Measurements from ENCODE around the gene ATP10A. TPM values are rescaled to one million over a fixed set of nuclear protein-coding genes. Genes with fewer than 3 reads are reported as not detected.

The ATP10A gene
- total and polyA plus RNA-seq, 9 of the 15 experiments (the other 6 are each of a cell fraction or from before 2014, with no cell fraction given) = 0.09 TPM; not detected in 8

GRCh38 chr15:25884370-25884769, 21.2 kb upstream of the ATP10A start:
- POLR2A ChIA-PET = no interaction called here
- no peaks in the 10 kb centered on the region for H3K79me2 ChIP-seq (ENCODE audit: control insufficient read depth, insufficient read depth, low read length)
- no peak for FAIRE-seq

More at GRCh38 chr15:25884370-25884769, 21.2 kb upstream of the ATP10A start:
- WGBS (ENCODE audit: insufficient coverage, low coverage, missing lambda C conversion rate) = 0% methylated on average over 5 of the region's 5 CpGs
- H3K4me3 ChIP-seq = no peak overlapping the region
- no peak overlapping the region for H3K4me2 ChIP-seq (ENCODE audit: insufficient read depth, low read length)
- no peak for TF ChIP-seq YY1 (IDR thresholded peaks at IDR 0.05; ENCODE audit: borderline replicate concordance in 1 of 3, control insufficient read depth in 1 of 3, extremely low read depth in 1 of 3, insufficient read depth in 3 of 3, insufficient read length in 1 of 3, insufficient replicate concordance in 2 of 3, low read depth in 1 of 3, low read length in 2 of 3)
- TF ChIP-seq NFATC3 (IDR thresholded peaks at IDR 0.05) = no peak
- no peak for TF ChIP-seq ETV5 (CRISPR knock-in tag; IDR thresholded peaks at IDR 0.05; ENCODE audit: low read depth)
- no peak for TF ChIP-seq ZNF274 (IDR thresholded peaks at IDR 0.05; ENCODE audit: borderline replicate concordance, low read depth, low read length)
- TF ChIP-seq BRCA1 (IDR thresholded peaks at IDR 0.05) = no peak
- TF ChIP-seq BRCA1 (CRISPR knock-in tag; IDR thresholded peaks at IDR 0.05) = no peak
- TF ChIP-seq ZNF436 (CRISPR knock-in tag; IDR thresholded peaks at IDR 0.05) = no peak
- TF ChIP-seq RERE (CRISPR knock-in tag; IDR thresholded peaks at IDR 0.05; ENCODE audit: borderline replicate concordance) = no peak
- TF ChIP-seq ZNF77 (CRISPR knock-in tag; IDR thresholded peaks at IDR 0.05) = no peak
- no peaks in the 10 kb centered on the region for H3K4me1 ChIP-seq (replicated peaks in 1 of 2; ENCODE audit: control insufficient read depth in 2 of 2, insufficient read depth in 2 of 2, low read length in 2 of 2)
- no peak overlapping the region for H2AFZ ChIP-seq (ENCODE audit: low read depth, low read length)
- no peak overlapping the region for H3K27ac ChIP-seq (ENCODE audit: extremely low read depth, low read depth, low read length)
- no peaks in the 10 kb centered on the region for H4K20me1 ChIP-seq (replicated peaks; ENCODE audit: control insufficient read depth, insufficient read depth, low read length)
- no peaks in the 10 kb centered on the region for H3K9me3 ChIP-seq (replicated peaks; ENCODE audit: control insufficient read depth, insufficient read depth, low read depth, low read length)
- no TSS peak for BruUV-seq (replicated peaks)
- intact Hi-C loops (cut with micrococcal nuclease) = no loop called here
- H3K27me3 ChIP-seq (ENCODE audit: control insufficient read depth in 2 of 2, insufficient read depth in 2 of 2, low read length in 2 of 2) = no peaks in the 10 kb centered on the region
- in situ Hi-C loops (cut with MboI) = no loop called here
- ATAC-seq (no peak), DNase-seq (ENCODE audit: extremely low read depth in 1 of 4, low spot score in 3 of 4) (no peak)
- no peak overlapping the region for H3K9ac ChIP-seq (ENCODE audit: insufficient read depth in 1 of 2, low read depth in 2 of 2, low read length in 2 of 2)
- no peaks in the 10 kb centered on the region for H3K9me1 ChIP-seq (ENCODE audit: control insufficient read depth, insufficient read depth, low read length)
- CTCF ChIA-PET (ENCODE audit: low intra/inter-chr PET ratio) = no interaction called here
- H3K36me3 ChIP-seq (ENCODE audit: control insufficient read depth, insufficient read depth, low read length) = no peaks in the 10 kb centered on the region
